Femur (tissue), 1 donor: ENCODE results near the gene NDUFS8.
A peak's percentile ranks its signal among the peaks of the same experiment; 100 is the strongest.

Experiments
- DNase-seq: peaks from one replicate; pipeline ENCODE4 v3.0.0-alpha.2; 2017

NDUFS8 gene

DNA sequence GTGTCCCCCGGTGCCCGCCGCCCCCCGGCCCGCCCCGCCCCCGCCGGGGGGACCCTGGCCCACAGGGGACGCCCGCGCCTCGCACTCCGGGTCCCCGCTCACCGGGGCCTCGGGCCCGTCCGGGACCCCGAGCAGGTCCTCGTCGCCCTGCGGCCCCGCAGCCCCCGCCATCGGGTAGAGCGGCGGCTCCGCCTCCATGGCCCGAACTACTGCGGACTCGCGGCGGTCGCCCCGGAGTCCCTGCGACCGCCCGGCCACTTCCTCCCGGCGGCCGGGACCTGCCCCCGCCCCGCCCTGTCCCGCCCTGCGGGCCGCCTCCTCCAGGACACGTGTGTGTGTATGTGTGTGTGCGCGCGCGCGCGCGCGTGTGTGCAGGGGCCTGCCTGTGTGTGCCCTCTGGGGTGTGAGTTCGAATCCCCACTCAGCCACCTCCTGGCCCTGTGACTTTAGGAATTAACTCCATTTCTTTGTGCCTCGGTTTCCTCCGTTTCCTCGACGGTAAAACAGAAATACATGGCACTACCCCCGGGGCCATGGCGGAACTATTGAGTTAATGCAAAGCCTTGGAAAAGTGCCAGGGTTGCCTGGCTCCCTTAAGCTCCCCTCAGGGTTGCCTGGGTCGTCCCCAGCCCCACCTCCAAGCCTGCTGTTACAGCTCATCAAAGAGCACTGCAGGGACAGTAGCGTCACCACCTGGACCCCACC, 26.5 kb upstream of the NDUFS8 start, which contains the start of gene UNC93B1:
TSS of gene UNC93B1 (minus strand) at position 252 of the 705 bp plus-strand sequence. CDS start at position 198, 54 bp downstream.
- DNase-seq: peak; percentile 89

DNA sequence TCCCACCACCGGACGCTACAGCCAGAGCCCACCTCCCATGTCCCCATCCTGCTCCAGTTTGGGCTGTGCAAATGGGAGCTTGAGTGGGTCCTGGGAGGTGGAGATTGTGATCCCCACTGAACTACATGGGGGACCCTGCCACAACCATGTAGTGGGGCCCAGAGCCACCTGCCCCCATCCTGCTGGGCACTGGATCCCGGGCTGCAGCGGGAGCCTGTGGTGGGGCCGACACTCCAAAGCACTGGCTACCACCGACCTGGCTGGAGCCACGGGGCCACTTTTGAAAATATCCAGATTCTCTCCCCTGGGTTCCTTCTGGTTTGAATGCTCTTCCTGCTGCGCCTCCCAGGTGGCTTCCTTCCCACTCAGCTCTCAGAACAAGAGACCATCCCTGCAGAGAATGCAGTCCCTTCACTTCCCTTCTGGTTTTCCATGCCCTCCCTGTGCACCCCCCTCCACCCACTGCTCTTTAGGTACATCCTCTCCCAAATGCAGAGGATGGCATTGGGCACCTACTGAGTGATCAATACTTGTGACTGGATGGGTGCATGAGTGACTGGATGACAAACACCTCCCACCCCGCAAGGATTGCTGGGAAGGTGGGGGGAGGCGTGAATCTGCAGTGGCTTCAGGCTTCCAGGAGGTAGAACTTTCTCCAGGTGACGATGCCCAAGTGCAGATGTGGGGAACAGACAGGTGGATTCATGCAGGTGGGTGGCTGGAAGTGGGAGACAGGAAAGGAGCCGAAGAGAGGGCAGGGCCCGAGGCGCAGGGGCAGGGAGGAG, 25.7 kb upstream of the NDUFS8 start:
- DNase-seq: no peak

DNA sequence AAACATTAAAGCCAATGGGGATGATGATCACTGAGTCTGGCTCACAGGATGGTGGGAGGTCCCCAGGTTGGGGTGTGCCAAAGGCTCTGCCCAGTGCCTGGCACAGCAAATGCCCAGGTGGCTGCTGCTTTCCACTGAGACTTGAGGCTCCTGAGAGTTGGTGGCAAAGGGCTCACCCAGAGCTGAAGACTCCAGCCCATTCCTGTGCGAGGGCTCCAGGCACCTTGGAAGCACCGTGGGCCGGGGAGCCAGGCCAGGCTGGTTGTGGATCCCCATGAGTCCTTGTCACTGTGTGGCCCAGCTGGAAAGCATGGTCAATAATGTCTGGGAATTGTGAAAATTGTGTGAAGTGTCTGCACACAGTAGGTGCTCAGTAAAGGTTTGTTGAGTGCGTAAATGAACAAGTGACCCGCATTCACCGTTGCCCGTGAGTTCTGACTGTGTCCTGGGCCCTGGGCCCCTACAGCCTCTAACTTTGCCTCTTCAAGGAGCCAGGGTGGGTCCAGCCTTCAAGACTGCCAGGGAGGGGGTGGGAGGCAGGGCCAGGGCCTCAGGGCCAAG, 23.8 kb upstream of the NDUFS8 start:
- no peak for DNase-seq

DNA sequence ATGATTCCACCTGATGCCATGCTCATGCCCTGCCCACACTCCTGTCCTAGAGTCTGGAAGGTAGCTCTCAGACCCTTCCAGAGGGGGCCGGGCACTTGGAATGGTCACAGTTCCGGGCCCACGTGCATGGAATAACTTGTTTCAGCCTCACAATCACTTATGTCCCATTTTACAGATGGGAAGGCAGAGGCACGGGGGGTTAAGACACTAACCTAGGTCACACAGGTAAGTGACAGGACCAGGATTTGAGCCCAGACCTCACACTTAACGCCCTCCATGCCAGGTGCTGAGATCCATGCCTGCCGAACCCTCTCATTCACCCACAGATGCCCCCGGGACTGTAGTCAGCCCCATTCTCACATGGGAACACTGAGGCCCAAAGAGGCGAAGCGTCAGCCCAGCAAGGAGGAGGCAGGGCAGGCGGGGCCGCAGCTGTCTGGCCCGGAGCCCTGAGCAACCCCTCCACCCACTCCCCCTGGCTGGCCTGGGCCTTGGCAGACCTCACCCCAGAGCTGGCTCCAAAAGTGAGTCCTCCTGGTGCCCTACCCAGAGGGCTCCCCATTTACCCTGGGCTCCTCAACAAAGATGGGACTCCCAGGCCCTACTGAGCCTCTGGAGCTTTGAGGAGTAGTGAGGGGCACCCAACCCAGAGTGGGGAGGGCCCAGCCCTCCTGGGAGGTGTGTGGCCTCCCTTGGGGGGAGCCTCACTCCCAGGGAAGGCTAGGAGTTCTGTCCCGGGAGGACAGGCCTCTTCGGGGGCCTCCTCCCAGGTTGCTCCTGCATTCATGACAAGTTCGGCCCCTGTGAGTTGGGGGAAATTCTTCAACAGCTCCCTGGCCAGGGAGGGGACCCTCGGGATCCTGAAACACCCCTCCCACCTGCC, 22.7 kb upstream of the NDUFS8 start:
- DNase-seq: no peak

DNA sequence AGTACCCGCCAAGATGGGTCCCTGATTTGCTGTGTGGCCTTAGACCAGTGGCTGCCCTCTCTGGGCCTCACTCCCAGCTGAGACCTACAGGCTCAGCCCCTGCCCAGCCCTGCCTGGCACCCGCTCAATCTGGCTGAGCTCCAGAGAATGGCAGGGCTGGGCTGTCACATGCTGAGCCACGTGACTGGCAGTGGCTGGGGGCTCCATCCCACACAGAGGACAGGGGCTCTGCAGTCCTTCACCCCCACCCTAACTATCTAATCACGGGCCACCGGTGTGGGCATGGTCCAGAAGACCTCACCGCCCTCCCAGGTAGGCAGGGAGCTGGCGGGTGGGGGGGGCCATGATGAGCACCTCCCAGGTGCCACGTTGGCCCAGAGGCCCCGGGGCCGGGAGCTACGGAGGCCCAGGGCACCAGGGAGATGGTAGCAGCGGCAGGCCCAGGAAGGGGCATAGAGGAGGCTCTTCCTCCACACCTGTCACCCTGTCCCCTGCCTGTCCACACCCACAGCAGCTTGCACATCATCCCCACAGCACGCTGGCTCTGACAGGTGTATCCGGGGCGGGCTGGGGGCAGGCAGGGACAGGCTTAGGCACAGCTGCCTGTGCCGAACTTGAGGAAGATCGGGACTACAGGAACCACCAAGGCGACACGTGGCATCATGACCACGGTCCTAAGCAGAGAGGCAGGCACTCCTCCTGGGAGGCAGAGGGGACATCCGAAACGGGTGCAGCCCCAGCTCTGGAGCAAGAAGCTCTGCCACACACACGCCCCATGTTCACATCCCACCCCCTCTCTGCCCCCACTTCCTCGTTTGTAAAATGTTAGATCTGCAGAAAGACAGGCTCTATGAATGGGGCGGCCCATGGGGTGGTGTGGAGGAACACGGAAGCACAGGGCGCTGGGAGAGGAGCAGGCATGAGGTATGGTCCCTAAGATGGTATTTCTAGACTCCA, 21.8 kb upstream of the NDUFS8 start:
- DNase-seq: no peak

DNA sequence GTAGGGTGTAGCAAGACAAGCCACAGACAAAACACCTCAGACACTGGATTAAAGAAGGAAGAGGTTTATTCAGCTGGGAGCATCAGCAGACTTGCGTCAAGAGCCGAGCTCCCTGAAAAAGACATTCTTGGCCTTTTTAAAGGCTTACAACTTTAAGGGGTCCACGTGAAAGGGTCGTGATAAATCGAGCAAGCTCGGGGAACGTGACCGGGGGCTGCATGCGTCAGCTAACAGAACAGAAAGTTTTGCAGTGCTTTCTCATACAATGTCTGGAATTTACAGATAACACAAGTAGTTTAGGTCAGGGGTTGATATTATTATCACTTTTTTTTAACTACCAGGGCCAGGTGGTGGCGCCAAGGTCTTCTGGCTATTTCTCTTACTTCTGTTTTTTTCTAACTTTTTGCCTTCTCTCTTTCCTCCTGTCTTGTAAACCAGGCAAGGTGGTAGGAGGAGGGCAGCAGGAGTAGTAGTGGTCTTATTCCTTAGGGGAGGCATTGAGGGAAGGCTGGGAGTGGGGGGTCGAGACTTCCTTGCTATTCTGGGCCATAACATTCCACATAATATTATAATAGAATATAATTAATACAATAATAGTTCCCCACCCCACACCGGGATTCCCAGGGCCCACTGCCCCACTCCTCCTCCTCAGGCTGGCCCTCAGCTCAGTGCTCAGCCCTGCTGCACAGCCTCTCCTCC, 20.9 kb upstream of the NDUFS8 start:
- DNase-seq: no peak

DNA sequence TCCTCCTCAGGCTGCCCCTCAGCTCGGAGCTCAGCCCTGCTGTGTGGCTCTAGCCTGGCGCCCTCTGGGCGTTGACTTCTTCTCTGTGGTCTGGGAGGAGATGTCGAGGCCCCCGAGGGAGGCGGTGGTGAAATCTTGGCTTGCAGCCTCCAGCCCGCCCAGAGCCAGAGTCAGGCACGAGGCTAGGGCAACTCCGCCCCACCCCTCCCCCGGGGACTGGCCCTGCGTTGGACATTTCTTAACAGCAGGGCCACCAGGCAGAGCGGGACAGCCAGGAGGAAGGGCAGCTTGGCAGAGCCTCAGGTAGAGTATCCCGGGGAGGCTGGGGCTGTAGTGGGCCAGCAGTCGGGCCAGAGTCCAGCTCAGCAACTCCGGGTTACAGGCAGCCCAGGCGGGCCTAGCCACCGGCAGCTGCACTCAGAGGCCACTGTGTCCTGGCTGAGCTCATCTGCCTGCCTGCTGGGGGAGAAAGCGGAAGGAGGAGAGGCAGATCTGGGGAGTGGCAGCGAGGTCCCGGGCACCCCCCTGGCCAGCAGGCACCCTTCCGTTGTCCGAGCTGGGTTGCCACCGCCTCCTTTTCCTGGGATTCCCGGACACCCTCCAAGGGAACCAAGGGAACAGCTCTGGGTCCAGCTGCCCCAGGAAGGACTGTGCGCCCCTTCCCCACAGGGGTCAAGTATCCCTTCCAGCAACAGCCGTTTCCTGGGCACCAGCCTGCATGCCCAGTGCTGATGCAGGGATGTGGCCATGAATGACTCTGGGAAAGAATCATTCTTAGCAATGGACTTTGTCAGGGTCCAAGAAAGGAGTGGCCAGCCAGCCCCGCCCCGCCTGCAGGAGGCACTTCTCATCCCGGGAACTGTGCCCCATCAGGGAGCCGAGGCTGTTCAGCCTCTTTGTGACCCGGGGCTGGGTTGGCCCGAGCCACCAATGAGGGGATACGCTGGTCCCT, 20.1 kb upstream of the NDUFS8 start, which contains the start of gene ALDH3B1:
TSS of gene ALDH3B1 (plus strand) at position 238 of the 952 bp plus-strand sequence. CDS start 4,971 bp downstream, outside the sequence.
- peak; percentile 91 for DNase-seq

DNA sequence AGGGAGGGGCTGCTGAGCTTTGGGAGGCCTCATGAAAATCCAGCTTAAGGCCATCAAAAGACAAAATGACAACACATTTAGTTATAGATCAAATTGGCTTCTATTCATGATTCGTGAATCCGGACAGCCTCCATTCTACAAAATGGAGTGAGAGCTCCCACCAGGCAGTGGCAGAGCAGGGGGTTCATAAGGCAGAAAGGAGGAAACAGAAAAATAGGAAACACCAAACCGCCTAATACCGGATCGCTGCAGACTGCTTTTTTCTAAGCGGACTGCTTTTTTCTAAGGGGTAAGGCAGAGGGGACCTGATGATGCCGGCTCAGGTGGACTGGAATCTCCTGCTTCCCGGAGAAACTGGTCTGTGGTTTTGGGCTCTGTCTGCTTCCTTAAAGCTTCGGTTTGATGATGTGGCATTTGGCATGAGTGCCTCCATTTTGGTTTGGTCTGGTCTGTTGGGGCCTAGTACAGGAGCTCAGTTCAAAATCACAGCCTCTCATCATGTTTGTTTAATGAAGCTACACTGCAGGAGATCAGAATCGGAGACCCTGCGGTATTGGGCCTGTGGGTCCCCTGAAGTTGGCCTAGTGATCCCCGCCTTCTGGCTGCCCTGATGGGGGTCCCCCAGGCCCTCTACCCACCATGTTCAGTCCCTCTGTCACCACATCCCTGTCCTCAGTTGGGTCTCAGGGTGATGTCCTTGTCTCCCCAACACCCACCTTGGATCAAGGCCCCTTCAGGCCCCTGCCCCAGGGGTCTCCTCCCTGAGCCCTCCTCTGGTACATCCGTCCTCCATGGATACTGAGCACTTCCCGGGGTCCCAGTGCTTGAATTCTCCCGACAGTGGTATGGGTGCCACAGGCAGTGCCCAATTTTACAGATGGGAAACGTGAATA, 19.2 kb upstream of the NDUFS8 start:
- DNase-seq: no peak

DNA sequence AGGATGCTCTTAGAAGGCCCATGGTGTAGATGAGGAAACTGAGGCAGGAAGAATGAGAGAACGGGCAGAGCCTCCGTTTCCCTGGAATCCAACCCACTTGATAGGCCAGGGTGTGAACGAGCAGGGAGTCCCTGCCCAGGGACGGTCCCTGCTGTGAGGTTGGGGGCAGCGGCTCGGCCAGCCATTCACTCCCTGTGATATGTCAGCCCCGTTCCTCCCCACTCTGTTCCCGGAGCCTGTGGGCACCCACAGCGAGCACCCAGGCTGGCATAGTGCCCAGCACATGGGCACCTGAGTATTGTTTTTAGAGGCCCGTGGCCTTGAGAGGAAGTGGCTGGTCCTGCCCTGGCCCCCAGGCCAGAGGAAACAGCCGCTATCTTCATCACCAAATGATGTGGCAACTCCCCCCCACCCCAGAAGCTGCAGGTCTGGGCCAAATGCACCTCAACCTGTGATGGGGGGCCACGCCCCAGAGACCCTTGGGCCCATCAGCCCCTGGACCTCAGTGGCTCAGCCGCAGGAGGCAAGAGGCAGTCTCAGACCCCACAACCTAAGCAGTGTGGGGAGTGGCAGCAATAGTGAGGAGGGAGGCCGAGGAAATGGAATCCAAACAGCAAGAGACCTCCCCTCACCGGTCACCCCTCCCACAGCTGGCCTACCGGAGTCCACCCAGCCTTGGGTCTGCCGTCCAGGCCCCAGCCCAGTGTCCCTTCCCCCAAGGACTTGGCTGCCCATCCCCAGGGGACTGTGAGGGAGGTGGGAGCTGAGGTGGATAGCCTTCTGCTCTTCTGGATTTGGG, 18.2 kb upstream of the NDUFS8 start:
- no peak for DNase-seq

DNA sequence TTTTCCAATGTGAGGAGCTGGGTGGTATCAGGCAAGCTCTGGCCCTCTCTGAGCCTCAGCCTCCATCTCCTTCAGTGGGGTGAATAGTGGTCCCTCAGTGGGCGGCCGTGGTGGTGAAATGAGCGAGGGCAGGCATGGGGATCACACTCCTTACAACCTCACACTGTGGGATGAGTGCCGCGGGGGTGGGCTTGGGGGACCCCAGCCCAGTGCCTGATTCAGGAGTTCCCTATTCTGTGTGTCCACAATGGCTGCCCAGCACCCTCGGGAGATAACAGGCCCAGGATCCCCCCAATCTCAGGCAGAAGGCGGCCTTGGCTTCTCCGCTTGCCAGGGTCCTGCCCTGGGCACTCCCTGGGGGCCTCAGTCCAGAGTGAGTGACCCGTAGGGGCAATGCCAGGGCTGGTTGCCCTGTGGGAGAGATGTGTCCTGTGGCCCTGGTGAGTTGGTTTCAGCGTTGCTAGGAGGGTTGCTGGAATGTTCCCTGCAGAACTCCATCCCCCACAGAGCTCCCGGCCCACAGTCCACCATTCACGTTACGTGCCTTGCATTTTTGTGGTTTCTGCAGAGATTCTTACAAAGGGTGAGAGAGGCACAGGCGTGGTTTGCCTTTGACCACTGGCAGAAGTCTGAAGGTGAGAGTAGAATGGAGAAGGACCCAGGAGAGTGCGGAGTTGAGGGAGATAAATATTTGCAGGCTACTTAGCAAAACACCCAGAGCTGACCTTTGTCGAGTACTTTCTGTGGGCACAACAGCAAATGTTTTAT, 17.5 kb upstream of the NDUFS8 start:
- peak; percentile 61 for DNase-seq

DNA sequence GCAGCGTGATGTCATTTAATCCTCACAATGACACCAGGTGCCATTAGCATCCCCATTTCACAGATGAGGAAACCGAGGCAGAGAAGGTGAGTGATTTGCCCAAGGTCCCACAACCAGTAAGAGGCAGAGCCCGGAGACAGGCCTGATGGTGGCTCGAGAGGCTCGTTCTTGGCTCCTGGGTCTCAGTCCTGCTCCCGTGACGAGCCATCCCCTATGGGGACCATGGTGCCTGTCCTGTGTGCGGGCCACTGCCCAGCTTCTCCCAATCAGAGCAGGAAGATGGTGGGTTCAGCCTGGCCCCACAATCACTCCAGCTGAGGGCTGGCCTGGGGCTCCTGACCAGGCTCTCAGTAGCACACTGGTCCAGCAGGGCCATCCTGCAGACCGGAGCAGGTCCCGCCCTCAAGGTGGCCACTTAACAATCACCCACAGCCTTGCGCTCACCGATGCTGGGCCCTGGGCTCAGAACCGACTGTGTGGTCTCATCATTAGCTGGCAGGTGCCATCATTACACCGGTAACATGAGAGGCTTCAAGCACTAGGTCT, 16.8 kb upstream of the NDUFS8 start:
- no peak for DNase-seq

DNA sequence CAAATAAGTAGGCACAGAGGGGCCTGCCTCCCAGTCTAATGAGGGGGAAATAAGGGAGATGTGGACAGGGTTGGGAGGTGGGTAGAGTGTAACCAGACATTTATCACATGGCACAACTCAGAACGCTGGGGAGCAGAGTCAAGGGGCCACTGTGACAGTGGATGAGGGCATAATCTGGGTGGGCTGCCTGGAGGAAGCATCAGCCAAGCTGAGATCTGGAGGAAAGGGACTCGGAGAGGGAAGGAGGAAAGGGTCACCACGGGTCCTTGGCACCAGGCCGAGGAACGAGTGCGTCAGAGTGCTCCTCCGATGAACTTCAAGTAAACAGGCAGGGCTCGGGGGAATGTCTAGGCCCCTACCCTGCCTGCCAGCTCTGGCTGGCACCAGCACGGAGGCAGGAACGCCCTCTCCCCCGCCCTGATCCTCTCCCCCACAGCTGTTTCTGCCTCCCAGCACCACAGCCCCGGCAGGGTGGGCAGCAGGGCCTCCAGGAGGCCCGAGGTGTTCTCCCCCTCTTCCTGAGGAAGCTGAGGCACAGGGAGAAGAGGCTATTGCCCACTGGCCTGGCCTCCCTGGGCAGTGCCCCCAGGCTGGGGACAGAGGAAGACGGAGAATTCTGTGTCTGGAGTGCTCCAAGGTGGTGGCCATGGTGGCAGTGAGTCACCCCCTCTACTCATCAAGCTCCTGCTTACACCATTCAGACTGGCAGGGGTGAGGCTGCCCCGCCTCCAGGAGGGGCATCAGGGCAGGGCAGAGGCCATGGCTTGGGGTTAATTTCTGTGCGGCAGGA, 16.1 kb upstream of the NDUFS8 start:
- no peak for DNase-seq

DNA sequence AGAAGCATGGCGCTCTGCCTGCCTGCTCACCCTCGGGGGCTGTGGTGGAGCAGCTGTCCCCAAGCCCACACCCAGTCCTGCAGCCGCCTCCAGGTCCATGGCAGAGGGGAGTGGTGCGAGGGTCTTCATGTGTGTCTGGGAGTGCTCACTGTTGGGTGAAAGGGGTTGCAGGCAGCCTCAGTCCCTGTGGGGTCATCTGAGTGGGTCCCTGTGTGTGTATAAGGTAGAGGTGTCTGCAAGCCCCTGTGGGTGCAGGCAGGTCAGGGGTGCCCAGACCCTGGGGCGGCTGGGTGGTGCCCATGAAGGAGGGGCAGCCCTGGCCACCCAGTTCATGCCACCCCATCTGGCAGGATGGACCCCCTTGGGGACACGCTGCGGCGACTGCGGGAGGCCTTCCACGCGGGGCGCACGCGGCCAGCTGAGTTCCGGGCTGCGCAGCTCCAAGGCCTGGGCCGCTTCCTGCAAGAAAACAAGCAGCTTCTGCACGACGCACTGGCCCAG, 15.5 kb upstream of the NDUFS8 start:
- no peak for DNase-seq

DNA sequence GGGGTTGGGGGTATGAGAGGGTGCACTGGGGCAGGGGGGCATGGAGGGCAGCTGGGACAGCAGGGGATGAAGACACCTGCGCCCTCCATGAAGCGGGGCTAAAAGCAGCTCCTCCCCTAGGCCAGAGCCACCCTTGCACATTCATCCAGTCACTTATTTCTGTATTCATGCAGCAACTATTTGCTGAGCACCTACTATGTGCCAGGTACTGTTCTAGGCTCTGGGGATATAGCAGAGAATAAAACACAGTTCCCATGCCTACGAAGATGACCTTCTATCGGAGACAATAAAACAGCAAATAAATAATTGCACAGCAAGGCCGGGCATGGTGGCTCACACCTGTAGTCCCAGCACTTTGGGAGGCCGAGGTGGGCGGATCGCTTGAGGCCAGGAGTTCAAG, 15.0 kb upstream of the NDUFS8 start:
- no peak for DNase-seq

DNA sequence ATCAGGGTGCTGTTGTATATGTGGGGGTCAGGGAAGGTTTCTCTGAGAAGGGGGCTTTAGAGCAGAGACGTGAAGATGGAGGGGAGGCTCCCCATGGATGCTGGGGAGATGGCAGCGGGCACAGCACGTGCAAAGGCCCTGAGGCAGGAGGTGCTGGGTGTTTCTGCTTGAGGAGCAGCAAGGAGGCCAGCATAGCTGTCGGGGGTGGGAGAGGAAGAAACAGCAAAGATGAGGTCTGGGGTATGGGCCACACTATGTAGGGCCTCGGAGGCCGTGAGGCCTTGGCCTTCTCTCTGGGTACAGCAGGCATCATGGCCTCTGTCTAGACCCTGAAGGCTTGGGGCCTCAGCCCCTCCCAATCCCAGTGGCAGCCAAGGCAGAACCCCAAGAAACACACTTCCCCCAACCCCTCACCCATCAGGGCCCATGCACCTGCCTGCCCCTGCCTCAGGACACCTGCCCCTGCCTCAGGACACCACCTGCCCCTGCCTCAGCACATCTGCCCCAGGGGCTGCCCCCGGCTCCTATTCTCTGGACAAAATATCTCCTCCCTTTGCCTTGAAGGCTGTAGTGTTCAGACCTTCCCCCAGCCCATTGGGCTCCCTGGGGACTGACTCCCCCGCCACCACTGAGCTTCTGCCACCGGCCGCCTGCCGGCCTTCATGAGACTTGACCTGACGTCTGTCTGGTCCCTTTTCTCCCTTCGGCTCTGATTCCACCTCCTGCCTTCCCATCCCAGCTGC, 14.1 kb upstream of the NDUFS8 start:
- no peak for DNase-seq
